GM19193 (cell line): ENCODE measurements around the gene FLYWCH2.

Experiments used
- POLR2A ChIP-seq: IDR thresholded peaks from 4 replicates; pipeline ENCODE4 v1.6.1; 2011; ENCODE audit not compliant: insufficient read depth, insufficient read length; ENCODE audit errors: extremely low read depth

The FLYWCH2 gene

GRCh38 chr16:2912330-2913199, 29.6 kb downstream of the FLYWCH2 start:
- TF ChIP-seq POLR2A, result no peak

GRCh38 chr16:2913603-2914002, 30.6 kb downstream of the FLYWCH2 start:
- no peak for TF ChIP-seq POLR2A

GRCh38 chr16:2914233-2914632, 31.2 kb downstream of the FLYWCH2 start:
- TF ChIP-seq POLR2A, result no peak

- no peak for TF ChIP-seq POLR2A
Observed at GRCh38 chr16:2915196-2915929, 32.3 kb downstream of the FLYWCH2 start.

- TF ChIP-seq POLR2A, result no peak
Observed at GRCh38 chr16:2919511-2920255, 36.7 kb downstream of the FLYWCH2 start.

DNA sequence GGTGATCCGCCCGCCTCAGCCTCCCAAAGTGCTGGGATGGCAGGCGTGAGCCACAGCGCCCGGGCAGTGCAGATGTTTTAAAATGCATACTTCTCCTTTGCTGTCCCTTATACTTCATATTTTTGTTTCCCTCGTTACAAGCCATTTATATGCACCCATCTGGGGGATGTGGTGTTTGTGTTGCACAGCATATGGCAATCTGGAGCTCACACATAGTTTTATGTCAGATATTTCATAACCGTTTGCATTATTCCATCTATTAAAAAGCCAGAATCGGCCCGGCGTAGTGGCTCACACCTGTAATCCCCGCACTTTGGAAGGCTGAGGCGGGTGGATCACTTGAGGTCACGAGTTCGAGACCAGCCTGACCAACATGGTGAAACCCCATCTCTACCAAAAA, 40.5 kb downstream of the FLYWCH2 start:
- TF ChIP-seq POLR2A, result no peak

- no peak for TF ChIP-seq POLR2A
Observed at GRCh38 chr16:2924901-2925755, 42.1 kb downstream of the FLYWCH2 start.

- no peak for TF ChIP-seq POLR2A
Observed at GRCh38 chr16:2925951-2926649, 43.1 kb downstream of the FLYWCH2 start.

DNA sequence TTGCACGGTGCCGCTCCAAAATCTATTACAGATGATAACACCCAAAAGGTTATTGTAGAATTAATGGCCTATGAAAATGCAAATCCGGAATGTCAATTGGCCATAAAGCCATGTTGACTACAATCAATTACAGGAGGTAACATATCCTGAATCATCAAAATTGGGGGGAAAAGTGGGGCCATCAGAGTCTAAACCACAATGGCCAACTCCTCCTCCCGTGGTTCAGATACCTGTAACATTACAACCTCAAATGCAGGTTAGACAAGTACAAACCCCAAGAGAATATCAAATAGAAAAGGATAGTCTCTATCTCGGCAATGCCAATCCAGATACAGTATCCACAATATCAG, 43.6 kb downstream of the FLYWCH2 start:
- TF ChIP-seq POLR2A, result no peak

- TF ChIP-seq POLR2A, result no peak
Observed at GRCh38 chr16:2927010-2927646, 44.1 kb downstream of the FLYWCH2 start.

DNA sequence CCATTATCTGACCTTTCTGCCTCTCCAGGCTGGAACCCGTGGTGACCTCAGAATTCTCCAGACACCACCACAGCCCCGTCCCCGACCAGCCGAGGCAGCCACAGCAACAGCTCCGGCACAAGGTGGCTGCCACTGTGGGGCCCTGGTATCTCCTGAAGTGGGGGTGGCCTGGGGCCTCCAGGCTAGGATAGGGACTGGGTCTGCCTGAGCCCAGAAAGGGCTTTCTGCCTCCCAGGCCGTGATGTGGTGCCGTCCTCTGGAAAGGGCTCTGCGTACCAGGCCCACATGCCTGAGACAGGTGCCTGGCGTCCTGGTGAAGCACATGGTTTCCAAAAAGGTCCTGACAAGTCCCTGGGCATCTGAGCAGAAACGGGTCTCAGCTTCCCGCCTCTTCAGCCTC, 45.8 kb downstream of the FLYWCH2 start:
- no peak for TF ChIP-seq POLR2A

- no peak for TF ChIP-seq POLR2A
Observed at GRCh38 chr16:2929693-2930092, 46.7 kb downstream of the FLYWCH2 start.

GRCh38 chr16:2930236-2930635, 47.2 kb downstream of the FLYWCH2 start:
- TF ChIP-seq POLR2A, result no peak
